ENCODE measurements around the gene SZT2.
A peak's percentile ranks its signal among the peaks of the same experiment; 100 is the strongest.
"Not testable (repeated sequence)": the region's sequence is repeated elsewhere in the genome, so short reads cannot be mapped to it uniquely, and the experiment has no call there.

The SZT2 gene

DNA sequence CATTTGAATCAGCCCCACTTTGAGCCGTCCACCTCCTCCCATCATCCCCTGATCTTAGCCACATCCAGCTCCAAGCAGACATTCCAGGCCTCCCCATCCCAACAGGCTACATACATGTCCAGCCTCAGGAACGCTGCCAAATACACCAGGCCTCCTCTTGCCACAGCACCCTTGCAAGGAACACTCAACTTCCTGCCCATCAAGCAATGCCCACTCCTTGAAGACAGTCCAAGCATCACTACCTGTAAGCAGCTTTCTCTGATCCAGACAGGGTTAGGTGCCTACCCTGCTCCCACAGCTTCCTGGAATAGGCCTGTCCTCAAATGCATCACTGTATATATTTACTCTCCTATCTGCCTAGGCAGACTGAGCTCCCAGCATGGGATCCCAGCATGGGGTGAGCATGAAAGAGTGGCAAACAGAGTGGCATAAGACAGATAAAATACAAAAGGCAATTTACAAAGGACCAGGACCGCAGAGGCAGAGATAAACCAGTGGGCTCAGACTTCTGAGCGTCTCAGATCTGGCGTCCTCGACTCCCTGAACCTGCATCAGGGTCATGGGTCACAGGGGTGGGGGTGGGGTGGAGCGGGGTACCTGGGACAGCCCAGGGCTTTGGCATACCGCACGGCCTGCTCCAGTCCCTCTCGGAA is 63.2 kb downstream of the SZT2 start:
- DNase-seq (ENCODE audit: low read depth in 2 of 2, low spot score in 1 of 2), result no peak

DNA sequence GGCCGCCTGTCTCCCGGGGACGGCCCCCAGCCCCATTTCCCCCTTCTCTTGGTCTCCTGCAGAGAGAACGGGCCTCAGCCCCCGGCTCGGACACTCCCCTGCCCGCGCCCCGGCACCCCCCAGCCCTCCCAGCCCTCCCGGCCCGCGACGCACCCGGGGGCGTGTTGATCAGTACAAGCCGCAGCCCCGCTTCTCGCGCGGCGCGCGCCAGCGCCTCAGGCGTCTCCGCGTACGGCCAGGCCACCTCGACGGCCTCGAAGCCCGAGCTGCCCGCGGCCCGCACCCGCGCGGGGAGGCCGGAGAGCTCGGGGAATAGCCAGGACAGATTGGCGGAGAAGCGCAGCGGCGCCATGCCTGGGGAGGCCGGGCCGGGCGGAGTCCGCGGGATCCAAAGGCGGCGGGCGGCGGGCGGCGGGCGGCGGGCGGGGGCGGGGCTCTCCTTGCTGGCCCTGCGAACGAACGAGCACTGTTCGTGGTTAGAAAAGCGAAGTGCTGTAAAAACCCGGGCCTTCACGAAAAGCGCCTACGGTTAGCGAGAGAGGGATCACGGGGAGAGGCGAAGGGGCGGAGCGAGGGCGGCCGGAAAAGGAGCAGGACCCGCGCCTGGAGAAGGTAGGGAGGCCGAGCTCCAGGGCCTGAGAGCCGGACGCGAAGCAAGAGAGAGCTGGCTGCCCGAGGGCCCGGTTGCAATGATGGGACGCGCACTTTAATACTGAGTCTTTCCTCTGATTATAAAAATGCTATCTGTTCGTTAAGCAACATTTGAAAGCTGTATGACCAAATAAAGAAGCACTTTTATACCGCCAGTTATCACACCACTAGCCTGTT is 64.0 kb downstream of the SZT2 start, which contains the start of gene HYI:
TSS of gene HYI (minus strand) at position 490 of the 828 bp plus-strand sequence. CDS start at position 352, 138 bp downstream.
- DNase-seq (ENCODE audit: low read depth in 2 of 2, low spot score in 1 of 2), result peak; percentile 11 to 12

- DNase-seq (ENCODE audit: low read depth in 2 of 2, low spot score in 1 of 2), result no peak
Observed at GRCh38 chr1:43454270-43455011, 64.7 kb downstream of the SZT2 start.

DNA sequence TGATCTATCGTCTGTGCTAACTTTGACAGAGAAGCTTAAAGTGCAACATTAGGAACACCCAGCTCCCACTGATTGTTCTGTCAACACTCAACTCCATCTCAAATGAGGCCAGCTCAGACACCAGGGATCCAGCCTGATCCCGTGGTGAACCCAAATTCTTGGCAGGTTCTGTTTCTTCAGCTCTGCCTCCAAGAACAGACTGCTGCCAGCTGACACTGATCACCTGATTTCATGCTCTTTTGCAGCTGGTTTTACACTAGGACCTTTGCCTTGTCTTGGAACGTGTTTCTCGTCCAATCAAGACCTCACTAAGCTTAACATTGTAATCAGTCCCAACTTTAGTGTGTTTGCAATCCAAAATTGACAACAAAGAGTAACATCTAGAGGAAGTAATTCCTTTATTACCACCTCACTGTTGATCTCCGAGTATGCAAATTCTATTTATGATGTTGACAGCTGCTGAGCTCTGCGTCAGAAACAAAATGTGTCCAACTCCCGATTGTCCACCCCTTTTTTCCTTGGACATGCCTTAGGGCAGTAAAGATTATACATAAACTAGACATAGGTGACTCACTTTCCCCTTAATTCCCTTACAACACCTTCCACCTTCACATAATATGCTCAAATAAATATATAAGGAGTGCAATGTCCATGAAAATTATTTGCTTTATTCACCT is 65.7 kb downstream of the SZT2 start:
- DNase-seq (ENCODE audit: low read depth in 2 of 2, low spot score in 1 of 2), result no peak

GRCh38 chr1:43458379-43458778 is 68.7 kb downstream of the SZT2 start:
- not testable (repeated sequence) for DNase-seq (ENCODE audit: low read depth in 2 of 2, low spot score in 1 of 2)

GRCh38 chr1:43460988-43461693 is 71.4 kb downstream of the SZT2 start:
- DNase-seq (ENCODE audit: low read depth in 2 of 2, low spot score in 1 of 2), result no peak

DNA sequence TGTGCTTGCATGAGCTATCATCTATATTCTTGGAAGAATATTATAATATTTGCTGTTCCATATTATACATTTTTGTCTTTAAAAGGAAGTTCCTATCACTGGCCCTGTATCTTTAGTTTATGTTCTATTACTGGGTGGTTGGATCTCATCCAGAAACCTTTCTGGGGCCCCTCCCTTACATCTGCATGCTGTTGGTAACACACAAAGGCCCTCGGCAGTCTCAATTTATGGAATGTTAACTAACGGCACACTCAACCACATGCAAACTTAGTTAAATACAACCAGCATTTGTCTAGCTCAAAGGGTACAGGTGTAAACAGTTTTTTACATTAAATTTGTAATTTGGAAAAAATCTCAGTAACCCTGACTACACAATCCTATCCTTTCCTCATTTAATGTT is 73.8 kb downstream of the SZT2 start:
- DNase-seq (ENCODE audit: low read depth in 2 of 2, low spot score in 1 of 2), result no peak

- DNase-seq (ENCODE audit: low read depth in 2 of 2, low spot score in 1 of 2), result no peak
Observed at GRCh38 chr1:43464681-43465504, 75.2 kb downstream of the SZT2 start.

DNA sequence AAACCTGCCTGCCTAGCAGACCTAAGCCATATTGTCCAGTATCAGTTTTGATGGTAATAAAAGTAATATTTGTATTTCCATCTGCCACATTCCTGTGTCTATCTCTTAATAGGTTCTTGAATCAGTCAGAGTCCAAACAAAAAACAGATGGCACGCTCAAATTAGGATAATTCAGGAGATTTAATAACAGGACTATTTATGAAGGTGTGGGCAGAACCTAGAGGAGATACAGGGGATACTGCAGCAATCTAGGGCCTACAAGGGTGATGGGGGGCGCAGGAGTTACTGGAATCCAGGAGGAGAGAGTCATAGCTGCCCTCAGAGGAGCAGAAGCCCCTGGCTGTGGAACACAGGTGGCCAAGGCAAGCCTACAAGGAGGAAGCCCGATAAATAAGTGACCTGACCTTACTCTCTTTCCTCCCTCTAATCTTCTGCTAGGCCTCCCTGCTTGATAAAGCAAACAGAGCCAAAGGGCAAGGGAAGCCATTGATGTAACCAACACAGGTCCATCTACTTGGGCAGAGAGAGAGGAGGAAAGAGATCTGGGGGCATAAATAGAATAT is 75.9 kb downstream of the SZT2 start:
- DNase-seq (ENCODE audit: low read depth in 2 of 2, low spot score in 1 of 2), result no peak

DNA sequence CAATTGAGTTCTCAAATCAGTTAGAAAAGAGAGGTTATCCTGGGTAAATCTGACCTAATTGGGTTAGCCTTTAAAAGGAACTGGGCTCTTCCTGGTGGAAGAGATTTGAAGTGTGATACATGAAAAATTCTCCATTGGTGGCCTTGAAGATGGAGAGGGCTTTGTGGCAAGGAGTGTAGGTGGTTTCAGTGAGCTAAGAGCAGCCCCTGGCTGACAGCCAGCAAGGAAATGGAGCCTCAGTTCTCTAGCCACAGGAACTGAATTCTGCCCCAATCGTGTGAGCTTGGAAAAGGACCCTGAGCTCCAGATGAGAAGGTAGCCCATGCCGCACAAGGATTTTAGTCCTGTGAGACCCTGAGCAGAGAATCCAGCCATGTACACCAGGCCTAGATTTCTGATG is 76.7 kb downstream of the SZT2 start:
- no peak for DNase-seq (ENCODE audit: low read depth in 2 of 2, low spot score in 1 of 2)

DNA sequence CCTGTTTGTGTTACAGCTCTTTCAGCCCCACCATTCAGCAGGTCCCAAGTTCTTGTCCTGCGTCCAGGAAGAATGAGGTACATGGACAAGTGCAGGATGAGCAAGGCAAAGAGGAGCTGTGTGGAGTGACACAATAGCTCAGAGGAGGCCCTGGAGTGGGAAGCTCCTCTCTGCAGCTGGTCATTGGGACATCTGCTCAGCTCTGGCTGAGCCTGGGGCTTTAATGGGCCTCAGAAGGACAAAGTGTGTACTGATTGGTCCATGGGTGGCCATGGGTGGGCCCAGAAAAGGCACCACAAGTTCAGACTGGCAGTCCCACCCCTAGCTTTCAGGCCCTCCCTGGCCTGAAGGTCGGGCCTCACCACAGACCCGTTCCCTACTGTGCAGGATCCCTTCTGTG is 78.7 kb downstream of the SZT2 start:
- DNase-seq (ENCODE audit: low read depth in 2 of 2, low spot score in 1 of 2), result no peak

DNA sequence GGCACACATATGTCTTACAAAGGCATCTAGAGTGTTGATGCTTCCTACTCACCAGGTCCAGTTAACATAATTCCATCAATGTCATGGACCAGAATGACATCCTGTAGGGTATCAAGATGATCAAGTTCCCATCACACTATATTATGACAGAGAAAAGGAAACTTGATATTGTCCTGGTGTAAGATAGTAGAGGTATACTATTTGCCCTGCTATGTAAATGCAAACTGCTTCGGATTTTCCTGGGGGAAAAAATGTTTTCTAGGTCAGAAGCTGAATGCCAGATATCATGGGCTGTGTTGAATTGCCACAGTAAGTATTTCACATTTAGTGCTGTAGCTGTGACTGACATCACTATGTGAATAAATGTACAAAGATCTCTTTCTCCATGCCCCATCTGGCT is 80.2 kb downstream of the SZT2 start:
- no peak for DNase-seq (ENCODE audit: low read depth in 2 of 2, low spot score in 1 of 2)

DNA sequence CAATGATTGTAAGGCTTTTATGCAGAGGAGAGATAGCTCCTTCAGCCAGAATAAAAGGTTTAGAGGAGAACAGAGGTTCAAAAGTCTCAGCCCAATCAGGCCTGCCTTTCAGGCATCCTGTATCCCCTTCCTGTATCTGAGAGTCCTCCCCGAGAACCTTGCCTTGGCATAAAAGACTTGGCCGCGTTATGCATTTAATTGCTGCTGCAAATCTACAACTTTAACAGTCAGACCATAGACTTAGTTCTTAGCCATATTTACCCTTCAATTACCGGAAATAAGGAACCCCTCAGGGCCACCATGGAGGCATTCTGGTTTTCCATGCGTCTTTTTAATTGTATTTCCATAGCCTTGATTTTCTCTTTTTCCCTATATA is 82.4 kb downstream of the SZT2 start:
- DNase-seq (ENCODE audit: low read depth in 2 of 2, low spot score in 1 of 2), result no peak

DNA sequence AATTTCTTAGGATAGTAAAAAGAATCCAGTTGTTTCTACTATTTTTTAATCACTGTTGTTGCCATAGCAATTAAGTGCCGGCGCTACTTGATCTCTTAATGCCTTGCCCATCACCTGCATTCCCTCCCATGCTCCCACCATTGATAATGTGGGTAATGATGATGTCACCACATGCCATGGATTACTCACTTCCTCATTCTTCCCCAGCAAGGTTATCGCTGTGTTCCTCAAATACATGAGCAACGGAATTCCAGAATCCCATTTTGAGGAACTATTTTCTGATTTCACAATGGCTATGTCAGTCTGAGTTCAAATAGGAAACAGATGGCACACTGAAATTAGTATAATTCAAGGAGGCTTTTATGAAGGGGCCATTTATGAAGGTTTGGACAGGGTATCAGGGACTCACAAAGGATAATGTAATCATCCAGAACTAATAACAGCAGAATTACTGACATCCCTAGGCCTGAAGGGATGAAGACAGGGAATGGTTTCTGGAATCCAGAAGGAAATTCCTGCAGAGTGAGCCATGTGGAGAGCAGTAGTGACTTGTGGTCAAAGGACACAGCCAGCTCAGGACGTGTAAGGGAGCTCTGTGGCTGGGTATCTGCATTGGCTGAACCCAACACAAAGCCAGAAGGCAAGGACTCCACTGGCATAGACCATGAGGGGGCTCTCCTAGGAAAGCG is 82.9 kb downstream of the SZT2 start:
- not testable (repeated sequence) for DNase-seq (ENCODE audit: low read depth in 2 of 2, low spot score in 1 of 2)

- DNase-seq (ENCODE audit: low read depth in 2 of 2, low spot score in 1 of 2), result no peak
Observed at GRCh38 chr1:43473463-43473862, 83.8 kb downstream of the SZT2 start.

DNA sequence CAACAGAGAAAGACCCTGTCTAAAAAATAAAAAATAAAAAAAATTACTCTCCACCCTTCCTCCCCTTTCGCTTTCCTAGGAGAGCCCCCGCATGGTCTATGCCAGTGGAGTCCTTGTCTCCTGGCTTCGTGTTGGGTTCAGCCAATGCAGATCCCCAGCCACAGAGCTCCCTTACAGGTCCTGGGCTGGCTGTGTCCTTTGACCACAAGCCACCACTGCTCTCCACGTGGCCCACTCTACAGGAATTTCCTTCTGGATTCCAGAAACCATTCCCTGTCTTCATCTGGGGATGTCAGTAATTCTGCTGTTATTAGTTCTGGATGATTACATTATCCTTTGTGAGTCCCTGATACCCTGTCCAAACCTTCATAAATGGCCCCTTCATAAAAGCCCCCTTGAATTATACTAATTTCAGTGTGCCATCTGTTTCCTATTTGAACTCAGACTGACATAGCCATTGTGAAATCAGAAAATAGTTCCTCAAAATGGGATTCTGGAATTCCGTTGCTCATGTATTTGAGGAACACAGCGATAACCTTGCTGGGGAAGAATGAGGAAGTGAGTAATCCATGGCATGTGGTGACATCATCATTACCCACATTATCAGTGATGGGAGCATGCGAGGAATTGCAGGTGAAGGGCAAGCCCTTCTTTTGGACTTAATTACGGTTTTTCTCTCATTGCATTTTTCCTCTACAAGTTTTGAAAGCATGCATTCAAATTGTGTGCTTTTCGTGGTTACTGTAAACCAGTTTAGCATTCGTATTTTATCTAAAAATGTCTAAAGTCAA is 86.1 kb downstream of the SZT2 start:
- not testable (repeated sequence) for DNase-seq (ENCODE audit: low read depth in 2 of 2, low spot score in 1 of 2)

GRCh38 chr1:43477716-43478115 is 88.0 kb downstream of the SZT2 start:
- no peak for DNase-seq (ENCODE audit: low read depth in 2 of 2, low spot score in 1 of 2)

DNA sequence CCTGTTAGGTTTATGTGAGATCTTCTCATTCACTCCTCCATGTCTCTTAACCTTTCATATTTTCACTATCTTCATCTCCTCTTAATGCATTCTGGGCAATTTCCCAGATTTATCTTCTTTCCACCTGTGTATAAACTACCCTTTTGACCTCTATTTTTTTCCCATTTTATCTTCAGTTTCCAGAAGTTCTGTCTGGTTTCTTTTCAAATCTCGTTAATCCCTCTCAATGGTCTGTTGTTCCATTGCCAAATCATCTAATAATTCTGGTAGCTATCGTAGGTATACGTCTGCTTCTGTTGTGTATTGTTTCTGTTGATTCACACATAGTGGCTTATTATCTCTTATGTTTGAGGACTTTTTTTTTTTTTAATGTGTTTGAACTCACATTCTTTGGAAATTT is 89.7 kb downstream of the SZT2 start:
- no peak for DNase-seq (ENCODE audit: low read depth in 2 of 2, low spot score in 1 of 2)

Data from stimulated activated CD8-positive, alpha-beta memory T cell treated with anti-CD3 and anti-CD28 coated beads, Interleukin-4, amount 100 ng/mL, for 4 hours (primary cell).